ENCODE data around the gene SNX33. TPM values are rescaled to one million over a fixed set of nuclear protein-coding genes. Genes with fewer than 3 reads are reported as not detected.

The SNX33 gene
- total RNA-seq, 1 donor from 2014 or later: 17.3 TPM

DNA sequence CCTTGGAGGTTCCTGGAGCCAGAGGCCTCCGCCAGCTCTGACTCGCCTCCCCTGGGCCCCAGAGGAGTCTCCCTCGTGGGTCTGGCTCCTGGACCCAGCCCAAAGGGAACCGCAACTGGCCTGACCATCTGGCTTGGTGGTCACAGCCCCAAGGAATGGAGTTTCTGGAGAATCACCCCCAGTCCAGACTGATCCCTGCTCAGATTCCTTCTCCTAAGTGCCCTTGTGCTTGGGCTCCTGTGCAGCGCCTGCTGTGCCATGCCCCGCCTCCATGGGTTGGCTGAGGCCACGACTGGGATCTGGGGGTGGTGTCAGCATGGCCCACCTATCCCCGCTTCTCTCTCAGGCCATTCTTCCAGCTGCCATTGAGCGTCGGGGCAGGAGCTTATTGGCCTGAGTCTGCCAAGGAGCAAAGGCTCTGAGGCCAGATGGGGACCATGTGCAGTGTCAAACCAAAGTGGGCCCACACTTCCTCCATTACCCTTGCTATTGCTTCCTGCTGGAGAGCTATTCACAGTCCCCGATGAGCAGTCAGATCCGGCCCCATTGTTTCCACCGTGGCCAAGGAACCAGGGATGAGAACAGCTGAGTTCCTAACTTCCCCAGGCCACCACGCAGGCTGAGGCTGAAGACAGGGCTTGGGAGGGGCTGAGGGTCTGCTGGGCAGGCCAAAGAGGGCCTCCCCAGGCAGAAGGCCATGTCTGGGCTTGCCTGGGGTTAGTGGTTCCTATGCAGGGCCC is 46.0 kb downstream of the SNX33 start:
- Mint-ChIP-seq H3K4me1 (ENCODE audit: unreplicated experiment) (peaks cover 14% of the 10 kb centered on the region), H3K4me3 (ENCODE audit: unreplicated experiment) (no peak overlapping the region), H3K27ac (ENCODE audit: unreplicated experiment) (no peak overlapping the region), H3K27me3 (ENCODE audit: unreplicated experiment) (peaks cover 13% of the 10 kb centered on the region), H3K9me3 (ENCODE audit: unreplicated experiment) (no peaks in the 10 kb centered on the region), H3K36me3 (ENCODE audit: low read depth, unreplicated experiment) (no peaks in the 10 kb centered on the region)
- DNase-seq (ENCODE audit: low spot score): peak; percentile 61
- TF ChIP-seq, protein P1, sequence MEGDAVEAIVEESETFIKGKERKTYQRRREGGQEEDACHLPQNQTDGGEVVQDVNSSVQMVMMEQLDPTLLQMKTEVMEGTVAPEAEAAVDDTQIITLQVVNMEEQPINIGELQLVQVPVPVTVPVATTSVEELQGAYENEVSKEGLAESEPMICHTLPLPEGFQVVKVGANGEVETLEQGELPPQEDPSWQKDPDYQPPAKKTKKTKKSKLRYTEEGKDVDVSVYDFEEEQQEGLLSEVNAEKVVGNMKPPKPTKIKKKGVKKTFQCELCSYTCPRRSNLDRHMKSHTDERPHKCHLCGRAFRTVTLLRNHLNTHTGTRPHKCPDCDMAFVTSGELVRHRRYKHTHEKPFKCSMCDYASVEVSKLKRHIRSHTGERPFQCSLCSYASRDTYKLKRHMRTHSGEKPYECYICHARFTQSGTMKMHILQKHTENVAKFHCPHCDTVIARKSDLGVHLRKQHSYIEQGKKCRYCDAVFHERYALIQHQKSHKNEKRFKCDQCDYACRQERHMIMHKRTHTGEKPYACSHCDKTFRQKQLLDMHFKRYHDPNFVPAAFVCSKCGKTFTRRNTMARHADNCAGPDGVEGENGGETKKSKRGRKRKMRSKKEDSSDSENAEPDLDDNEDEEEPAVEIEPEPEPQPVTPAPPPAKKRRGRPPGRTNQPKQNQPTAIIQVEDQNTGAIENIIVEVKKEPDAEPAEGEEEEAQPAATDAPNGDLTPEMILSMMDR (IDR thresholded peaks at IDR 0.05; ENCODE audit: unreplicated experiment): no peak

DNA sequence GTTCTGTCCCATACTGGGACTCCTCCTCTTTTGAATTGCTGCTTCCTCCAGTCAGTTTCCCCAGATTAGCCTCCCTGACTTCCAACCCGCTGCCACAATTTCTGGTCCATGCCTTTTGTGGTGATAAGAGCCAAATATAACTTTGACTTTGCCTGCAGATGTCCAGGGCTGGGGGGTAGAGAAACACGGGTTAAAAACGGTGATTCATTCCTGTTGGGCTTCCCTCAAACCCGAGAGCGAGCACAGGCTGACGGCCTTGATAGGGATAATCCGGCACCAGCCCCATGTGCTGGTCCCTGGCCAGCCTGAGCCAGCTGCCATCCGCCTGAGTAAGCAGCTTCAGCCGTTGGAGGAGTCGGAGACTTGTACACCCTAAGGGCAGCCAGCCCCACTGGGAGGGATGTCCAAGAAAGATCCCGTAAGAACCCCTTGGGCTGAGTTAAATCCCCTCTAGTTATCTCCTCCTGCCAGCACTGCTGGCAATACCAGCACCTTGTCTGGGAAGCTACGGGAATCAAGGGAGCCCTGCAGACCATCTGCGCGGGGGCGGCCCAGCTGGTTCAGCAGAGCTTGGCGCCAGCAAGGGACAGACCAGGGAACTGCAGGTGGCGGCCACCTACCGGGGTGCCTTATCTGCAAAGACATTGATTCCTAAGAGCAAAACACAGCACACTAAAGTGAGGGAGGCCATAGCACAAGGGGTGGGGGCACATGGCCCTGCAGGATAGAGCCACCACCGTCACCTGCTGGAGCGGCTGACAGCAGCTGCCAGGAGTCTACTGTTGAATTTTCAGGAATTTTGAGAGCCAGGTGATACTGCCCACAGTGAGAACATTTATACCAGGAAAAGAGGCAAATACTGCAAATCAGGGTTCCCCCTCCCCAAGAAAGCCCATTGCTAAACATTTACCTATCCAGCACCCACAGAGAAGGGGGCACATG is 46.8 kb downstream of the SNX33 start:
- peak overlapping the region; percentile 31 for H3K27ac Mint-ChIP-seq (ENCODE audit: unreplicated experiment)
- TF ChIP-seq, protein P1 (IDR thresholded peaks at IDR 0.05; ENCODE audit: unreplicated experiment): no peak
- no peaks in the 10 kb centered on the region for H3K9me3 Mint-ChIP-seq (ENCODE audit: unreplicated experiment)
- peak; percentile 34 for DNase-seq (ENCODE audit: low spot score)
- H3K4me3 Mint-ChIP-seq (ENCODE audit: unreplicated experiment): no peak overlapping the region
- H3K27me3 Mint-ChIP-seq (ENCODE audit: unreplicated experiment): peaks cover 15% of the 10 kb centered on the region
- H3K4me1 Mint-ChIP-seq (ENCODE audit: unreplicated experiment): peaks cover 14% of the 10 kb centered on the region
- no peaks in the 10 kb centered on the region for H3K36me3 Mint-ChIP-seq (ENCODE audit: low read depth, unreplicated experiment)

DNA sequence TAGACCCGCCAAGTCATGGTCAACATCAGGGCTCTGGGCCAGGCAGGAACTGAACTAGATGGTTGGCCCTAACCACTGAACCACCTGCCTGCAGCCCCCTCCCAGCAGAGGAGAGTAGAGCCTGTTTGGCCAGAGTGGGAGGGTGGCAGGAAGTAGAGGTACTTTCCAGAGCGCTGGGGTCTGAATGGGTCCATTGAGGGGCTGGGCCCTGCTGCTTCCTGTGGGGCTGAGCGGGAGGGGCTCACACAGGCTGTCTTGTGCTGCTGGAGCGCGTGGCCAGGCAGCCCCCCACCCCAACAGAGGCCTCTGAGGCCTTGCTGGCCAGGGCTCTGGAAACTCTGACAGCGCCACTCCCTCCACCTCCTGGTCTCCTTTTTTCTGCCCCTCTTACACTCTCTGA is 47.5 kb downstream of the SNX33 start:
- H3K27ac Mint-ChIP-seq (ENCODE audit: unreplicated experiment): no peak overlapping the region
- no peak for DNase-seq (ENCODE audit: low spot score)
- no peaks in the 10 kb centered on the region for H3K9me3 Mint-ChIP-seq (ENCODE audit: unreplicated experiment)
- H3K4me1 Mint-ChIP-seq (ENCODE audit: unreplicated experiment): peaks cover 14% of the 10 kb centered on the region
- no peak overlapping the region for H3K4me3 Mint-ChIP-seq (ENCODE audit: unreplicated experiment)
- H3K27me3 Mint-ChIP-seq (ENCODE audit: unreplicated experiment): peaks cover 15% of the 10 kb centered on the region
- TF ChIP-seq, protein P1 (IDR thresholded peaks at IDR 0.05; ENCODE audit: unreplicated experiment): no peak
- H3K36me3 Mint-ChIP-seq (ENCODE audit: low read depth, unreplicated experiment): no peaks in the 10 kb centered on the region

DNA sequence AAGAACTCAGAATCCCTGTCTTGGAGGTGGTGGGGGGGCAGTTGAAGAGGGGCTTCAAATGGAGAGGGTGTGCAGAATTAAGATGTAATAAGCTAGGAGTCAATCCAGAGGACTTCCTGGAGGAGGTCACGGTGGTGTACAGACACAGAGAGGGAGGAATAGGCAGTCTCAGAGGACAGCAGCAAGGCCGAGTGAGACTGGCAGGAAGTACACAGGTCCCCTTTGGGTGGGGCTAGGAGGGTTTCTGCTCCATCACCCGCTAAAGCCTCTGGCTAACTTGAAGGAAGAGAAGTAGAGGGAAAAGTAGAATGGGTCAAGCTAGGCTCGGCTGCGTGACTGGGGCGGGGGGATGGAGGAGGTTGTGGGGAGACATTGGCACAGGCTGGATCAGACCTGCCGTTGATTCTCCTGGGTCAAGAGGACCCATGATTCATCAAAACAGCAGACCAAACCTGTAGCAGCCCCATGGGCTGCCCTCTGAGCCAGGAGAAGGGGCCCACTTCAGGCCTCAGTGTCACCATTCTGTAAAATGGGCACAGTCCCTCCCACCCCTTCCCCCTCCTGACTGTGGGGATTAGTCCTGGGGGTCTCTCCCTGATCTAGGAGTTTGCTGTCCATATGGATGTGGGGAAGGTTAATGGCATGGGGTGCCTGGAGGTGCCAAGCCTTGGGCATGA is 48.1 kb downstream of the SNX33 start:
- Mint-ChIP-seq H3K27me3 (ENCODE audit: unreplicated experiment) (peaks cover 15% of the 10 kb centered on the region), H3K36me3 (ENCODE audit: low read depth, unreplicated experiment) (no peaks in the 10 kb centered on the region), H3K27ac (ENCODE audit: unreplicated experiment) (no peak overlapping the region), H3K9me3 (ENCODE audit: unreplicated experiment) (no peaks in the 10 kb centered on the region), H3K4me1 (ENCODE audit: unreplicated experiment) (peaks cover 14% of the 10 kb centered on the region), H3K4me3 (ENCODE audit: unreplicated experiment) (no peak overlapping the region)
- no peak for DNase-seq (ENCODE audit: low spot score)
- TF ChIP-seq, protein P1 (IDR thresholded peaks at IDR 0.05; ENCODE audit: unreplicated experiment): no peak

All from endothelial cell (in vitro differentiated cells).